Neural cell (in vitro differentiated cells): ENCODE data around the gene CASP3.

Experiments used
- CTCF ChIP-seq: fragments of 450-650 bp; IDR thresholded peaks from 2 replicates; pipeline ENCODE4 v1.5.1; 2014; ENCODE audit warnings: antibody characterized with exemption, mild to moderate bottlenecking, moderate library complexity; ENCODE audit not compliant: poor library complexity, severe bottlenecking
- EZH2 ChIP-seq: fragments of 200-600, 300-800 bp; shearing (Covaris generic), sonication (generic); IDR thresholded peaks from 2 replicates; pipeline ENCODE4 v1.6.1; 2014; ENCODE audit warnings: antibody characterized with exemption, low read length, borderline replicate concordance, mild to moderate bottlenecking; ENCODE audit not compliant: insufficient read depth, poor library complexity, severe bottlenecking
- MXI1 ChIP-seq: fragments of 450-650 bp; conservative IDR thresholded peaks from 2 replicates; pipeline ENCODE4 v1.6.1; 2014; ENCODE audit warnings: antibody characterized with exemption, mild to moderate bottlenecking; ENCODE audit not compliant: poor library complexity, severe bottlenecking
- POLR2AphosphoS5 ChIP-seq: IDR thresholded peaks from 2 replicates; pipeline ENCODE4 v1.6.1; 2012
- RAD21 ChIP-seq: fragments of 450-650 bp; conservative IDR thresholded peaks from 2 replicates; pipeline ENCODE4 v1.6.1; 2014; ENCODE audit warnings: antibody characterized with exemption, mild to moderate bottlenecking, moderate library complexity
- TAF1 ChIP-seq: IDR thresholded peaks from 2 replicates; pipeline ENCODE4 v1.6.1; 2012; ENCODE audit warnings: low read depth

- TF ChIP-seq CTCF = no peak
- no peak for TF ChIP-seq POLR2AphosphoS5
- TF ChIP-seq TAF1 = no peak
- TF ChIP-seq MXI1 = no peak
- no peak for TF ChIP-seq EZH2
- TF ChIP-seq RAD21 = no peak
Observed at GRCh38 chr4:184617600-184618196, 31.5 kb downstream of the CASP3 start.
